ENCODE measurements around the gene GEMIN4.

- TF ChIP-seq YY1 (IDR thresholded peaks at IDR 0.05) (no peak), RAD21 (IDR thresholded peaks at IDR 0.05) (no peak), CTCF (IDR thresholded peaks at IDR 0.05; ENCODE audit: low read depth, low read length, missing input control) (no peak), EGR1 (IDR thresholded peaks at IDR 0.05; ENCODE audit: low read depth in 2 of 2) (no peak), TAF1 (conservative IDR thresholded peaks at IDR 0.05) (no peak), MAX (IDR thresholded peaks at IDR 0.05) (no peak), SP1 (IDR thresholded peaks at IDR 0.05) (no peak), ATF3 (IDR thresholded peaks at IDR 0.05) (no peak), GABPA (IDR thresholded peaks at IDR 0.05 in 1 of 2, conservative IDR thresholded peaks at IDR 0.05 in 1 of 2) (no peak), FOXA1 (IDR thresholded peaks at IDR 0.05) (no peak), REST (IDR thresholded peaks at IDR 0.05) (no peak), JUND (IDR thresholded peaks at IDR 0.05) (no peak), HNF4G (IDR thresholded peaks at IDR 0.05) (no peak)
Observed at GRCh38 chr17:788551-788950, 36.5 kb upstream of the GEMIN4 start.
